Prostate gland (tissue), 2 donors: ENCODE data around the gene MRAS.
A peak's percentile ranks its signal among the peaks of the same experiment; 100 is the strongest.

Experiments
- CTCF ChIP-seq, 4 experiments: fragments of 200-600 bp in 2 of 4; fragments of 450-650 bp in 2 of 4; sonication (generic) in 2 of 4; IDR thresholded peaks; 1 replicate in 3 of 4; 2 replicates in 1 of 4; pipeline ENCODE4 v1.5.1; 2016 to 2019; ENCODE audit warnings: antibody characterized with exemption in 4 of 4, mild to moderate bottlenecking in 2 of 4, moderate library complexity in 2 of 4
- POLR2A ChIP-seq: fragments of 450-650 bp; IDR thresholded peaks from one replicate; pipeline ENCODE4 v1.6.1; 2016; ENCODE audit warnings: antibody characterized with exemption, mild to moderate bottlenecking

GRCh38 chr3:138329127-138329983 is 19.0 kb upstream of the MRAS start, which contains the start of gene NME9:
- TF ChIP-seq CTCF (IDR thresholded peaks at IDR 0.05) (peak in 3 of 4 experiments; percentile 42 to 57 (median 50)), POLR2A (peak; percentile 39)
